IMR-90 (cell line): ENCODE results near the gene SLC6A13.

Experiments used
- CTCF ChIP-seq: conservative IDR thresholded peaks from 2 replicates; pipeline ENCODE4 v1.5.1; 2012; ENCODE audit warnings: mild to moderate bottlenecking, low read depth, low read length, improper control_type of control experiment
- ELK1 ChIP-seq: fragments of 150-350 bp; IDR thresholded peaks from 2 replicates; pipeline ENCODE4 v1.6.1; 2016; ENCODE audit warnings: low read depth, mild to moderate bottlenecking, low read length, moderate library complexity, borderline replicate concordance
- MAZ ChIP-seq: IDR thresholded peaks from 2 replicates; pipeline ENCODE4 v1.6.1; 2012; ENCODE audit warnings: low read depth, mild to moderate bottlenecking, low read length, improper control_type of control experiment, moderate library complexity, borderline replicate concordance
- MXI1 ChIP-seq: IDR thresholded peaks from 2 replicates; pipeline ENCODE4 v1.6.1; 2012; ENCODE audit warnings: low read depth, mild to moderate bottlenecking, low read length, moderate library complexity, borderline replicate concordance
- POLR2A ChIP-seq: IDR thresholded peaks from 2 replicates; pipeline ENCODE4 v1.6.1; 2012; ENCODE audit warnings: mild to moderate bottlenecking, low read depth, low read length

GRCh38 chr12:206746-207440 lies 55.7 kb downstream of the SLC6A13 start:
- TF ChIP-seq CTCF, result no peak
- no peak for TF ChIP-seq POLR2A
- no peak for TF ChIP-seq ELK1
- no peak for TF ChIP-seq MAZ
- no peak for TF ChIP-seq MXI1
